Left ventricle myocardium inferior (tissue), 1 donor: ENCODE data around the gene ZNF646. TPM values are rescaled to one million over a fixed set of nuclear protein-coding genes. Genes with fewer than 3 reads are reported as not detected.
A peak's percentile ranks its signal among the peaks of the same experiment; 100 is the strongest.

Source experiments
- DNase-seq: peaks from one replicate; pipeline ENCODE4 v3.0.0-alpha.2; 2020
- H3K27ac ChIP-seq: fragments of 200-600 bp; replicated peaks from 2 replicates; pipeline ENCODE4 v1.8.0; 2021
- H3K27me3 ChIP-seq: fragments of 200-600 bp; 2 replicates; pipeline ENCODE4 v1.8.0; 2021; ENCODE audit warnings: low read depth
- H3K36me3 ChIP-seq: fragments of 200-600 bp; 2 replicates; pipeline ENCODE4 v1.8.0; 2021
- H3K4me1 ChIP-seq: fragments of 200-600 bp; 2 replicates; pipeline ENCODE4 v1.8.0; 2021
- H3K4me3 ChIP-seq: fragments of 200-600 bp; 2 replicates; pipeline ENCODE4 v1.8.0; 2021; ENCODE audit warnings: mild to moderate bottlenecking, moderate library complexity
- H3K9me3 ChIP-seq: fragments of 200-600 bp; replicated peaks from 2 replicates; pipeline ENCODE4 v1.8.0; 2021
- intact Hi-C: fragments of 100-400 bp; cut with micrococcal nuclease; formaldehyde crosslinking; loops from one replicate; pipeline ENCODE4 v1.11.0; 2022
- total RNA-seq: library from RNA; stranded (reverse); fragmentation: NEBNext Ultra II Directional; extraction: Animal tissue kit (Norgen Biotek cat#: 25700); gene quantifications from one replicate; pipeline ENCODE4 v1.2.1, GENCODE V29; 2021
- TF ChIP-seq, protein P1 (sequence below): fragments of 200-600 bp; IDR thresholded peaks from 2 replicates; pipeline ENCODE4 v1.8.0; 2021; ENCODE audit warnings: antibody characterized with exemption, mild to moderate bottlenecking, borderline replicate concordance
- donor health status: DM: no; HTN: yes; CAD: no; lungs with severe emphysema.

The ZNF646 gene
- total RNA-seq, 1 donor from 2014 or later, result 9.6 TPM

DNA sequence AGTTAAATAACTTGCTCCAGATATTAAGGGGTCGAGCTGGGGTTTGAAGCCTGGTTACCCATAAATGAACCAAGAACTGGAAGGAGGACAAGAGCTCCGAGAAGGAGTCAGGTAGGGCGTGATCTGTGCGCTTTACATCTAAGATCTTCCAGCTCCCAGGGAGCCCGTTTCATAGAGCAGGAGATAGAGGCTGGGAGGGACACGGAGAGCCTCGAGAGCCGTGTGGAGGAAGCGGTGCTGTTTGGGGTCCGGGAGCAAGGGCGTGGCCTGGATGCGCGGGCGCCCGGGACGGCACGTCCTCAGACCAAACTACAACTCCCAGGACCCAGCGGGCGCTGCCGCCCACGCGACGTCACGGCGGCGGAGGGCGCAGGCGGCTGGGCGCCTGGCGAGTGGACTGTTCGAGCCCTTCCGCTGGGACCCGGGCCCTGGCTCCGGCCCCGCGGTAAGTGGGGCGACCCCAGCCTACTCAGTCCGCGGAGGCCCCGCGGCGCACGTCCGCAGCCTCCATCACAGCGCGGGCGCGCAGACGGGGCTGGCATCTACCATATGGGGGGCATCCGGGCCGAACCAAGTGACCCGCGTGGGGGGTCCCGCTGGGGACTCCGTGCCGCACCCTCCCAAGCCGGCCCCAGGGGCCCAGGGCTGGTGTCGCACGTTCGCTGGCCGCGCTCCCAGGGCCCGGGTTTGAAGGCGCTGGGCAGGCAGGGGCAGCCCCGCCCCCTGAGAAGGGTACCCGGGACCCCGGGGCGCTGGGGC lies 34.0 kb downstream of the ZNF646 start, which contains the start of gene BCKDK:
TSS of gene BCKDK (plus strand) at position 352 of the 759 bp plus-strand sequence. CDS start 838 bp downstream, outside the sequence.
- peak; percentile 87 for DNase-seq
- Histone ChIP-seq H3K27ac (peak within 1 kb of the TSS; percentile 96), H3K4me1 (peaks cover 47% of the 10 kb centered on the region), H3K36me3 (peaks cover 34% of the 10 kb centered on the region), H3K4me3 (peak within 1 kb of the TSS; percentile 98), H3K9me3 (no peaks in the 10 kb centered on the region), H3K27me3 (no peaks in the 10 kb centered on the region)
- TF ChIP-seq, protein P1, sequence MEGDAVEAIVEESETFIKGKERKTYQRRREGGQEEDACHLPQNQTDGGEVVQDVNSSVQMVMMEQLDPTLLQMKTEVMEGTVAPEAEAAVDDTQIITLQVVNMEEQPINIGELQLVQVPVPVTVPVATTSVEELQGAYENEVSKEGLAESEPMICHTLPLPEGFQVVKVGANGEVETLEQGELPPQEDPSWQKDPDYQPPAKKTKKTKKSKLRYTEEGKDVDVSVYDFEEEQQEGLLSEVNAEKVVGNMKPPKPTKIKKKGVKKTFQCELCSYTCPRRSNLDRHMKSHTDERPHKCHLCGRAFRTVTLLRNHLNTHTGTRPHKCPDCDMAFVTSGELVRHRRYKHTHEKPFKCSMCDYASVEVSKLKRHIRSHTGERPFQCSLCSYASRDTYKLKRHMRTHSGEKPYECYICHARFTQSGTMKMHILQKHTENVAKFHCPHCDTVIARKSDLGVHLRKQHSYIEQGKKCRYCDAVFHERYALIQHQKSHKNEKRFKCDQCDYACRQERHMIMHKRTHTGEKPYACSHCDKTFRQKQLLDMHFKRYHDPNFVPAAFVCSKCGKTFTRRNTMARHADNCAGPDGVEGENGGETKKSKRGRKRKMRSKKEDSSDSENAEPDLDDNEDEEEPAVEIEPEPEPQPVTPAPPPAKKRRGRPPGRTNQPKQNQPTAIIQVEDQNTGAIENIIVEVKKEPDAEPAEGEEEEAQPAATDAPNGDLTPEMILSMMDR, result no peak
- intact Hi-C loops, result no loop called here

DNA sequence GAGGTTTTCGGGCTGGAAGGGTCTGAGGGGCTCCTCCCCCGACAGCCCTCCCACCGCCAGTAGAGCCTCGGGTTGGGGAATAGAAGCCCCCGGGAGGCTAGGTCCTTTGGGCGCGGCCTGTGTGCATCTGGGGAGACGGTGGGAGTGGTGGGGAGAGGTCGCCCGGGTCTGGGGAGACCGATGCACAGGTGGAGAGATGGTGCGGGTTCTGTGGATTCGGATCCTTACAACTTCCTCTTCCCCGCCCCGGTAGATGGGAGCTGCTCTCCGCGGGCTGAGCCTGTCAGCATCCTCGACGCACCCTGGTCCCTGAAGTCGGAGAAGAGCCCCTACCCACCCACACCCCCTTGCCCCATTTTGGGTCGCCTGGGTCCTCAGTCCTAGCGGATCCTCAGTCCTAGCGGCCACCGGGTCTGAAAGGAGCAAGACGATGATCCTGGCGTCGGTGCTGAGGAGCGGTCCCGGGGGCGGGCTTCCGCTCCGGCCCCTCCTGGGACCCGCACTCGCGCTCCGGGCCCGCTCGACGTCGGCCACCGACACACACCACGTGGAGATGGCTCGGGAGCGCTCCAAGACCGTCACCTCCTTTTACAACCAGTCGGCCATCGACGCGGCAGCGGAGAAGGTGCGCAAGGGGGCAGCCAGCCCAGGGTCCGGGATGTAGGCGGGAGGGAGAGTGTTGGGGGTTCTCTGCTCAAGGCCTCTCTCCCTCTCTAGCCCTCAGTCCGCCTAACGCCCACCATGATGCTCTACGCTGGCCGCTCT lies 34.8 kb downstream of the ZNF646 start:
- peaks cover 34% of the 10 kb centered on the region for H3K36me3 ChIP-seq
- peak overlapping the region; percentile 98 for H3K4me3 ChIP-seq
- H3K4me1 ChIP-seq, result peaks cover 54% of the 10 kb centered on the region
- intact Hi-C loops, result no loop called here
- DNase-seq, result no peak
- H3K27me3 ChIP-seq, result no peaks in the 10 kb centered on the region
- TF ChIP-seq, protein P1, result no peak
- peak overlapping the region; percentile 96 for H3K27ac ChIP-seq
- no peaks in the 10 kb centered on the region for H3K9me3 ChIP-seq

DNA sequence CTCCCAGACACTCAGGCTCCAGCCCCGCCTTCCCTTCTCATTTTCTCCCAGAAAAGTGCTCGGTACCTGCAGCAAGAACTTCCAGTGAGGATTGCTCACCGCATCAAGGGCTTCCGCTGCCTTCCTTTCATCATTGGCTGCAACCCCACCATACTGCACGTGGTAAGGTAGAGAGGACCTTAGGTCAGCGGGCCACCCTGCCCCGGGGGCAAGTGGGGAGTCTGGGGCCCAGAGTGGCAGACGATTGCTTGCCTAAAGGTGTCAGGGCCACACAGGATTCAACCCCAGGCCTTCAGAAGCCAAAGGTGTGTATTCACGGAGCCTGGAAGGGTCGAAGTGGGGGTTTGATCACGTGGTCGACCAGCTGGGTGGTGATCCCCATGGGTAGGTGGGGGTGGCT lies 35.4 kb downstream of the ZNF646 start:
- Histone ChIP-seq H3K36me3 (peaks cover 34% of the 10 kb centered on the region), H3K9me3 (no peaks in the 10 kb centered on the region), H3K4me3 (peak overlapping the region; percentile 98), H3K27ac (peak overlapping the region; percentile 96), H3K27me3 (no peaks in the 10 kb centered on the region), H3K4me1 (peaks cover 60% of the 10 kb centered on the region)
- intact Hi-C loops, result no loop called here
- TF ChIP-seq, protein P1, result no peak
- no peak for DNase-seq

DNA sequence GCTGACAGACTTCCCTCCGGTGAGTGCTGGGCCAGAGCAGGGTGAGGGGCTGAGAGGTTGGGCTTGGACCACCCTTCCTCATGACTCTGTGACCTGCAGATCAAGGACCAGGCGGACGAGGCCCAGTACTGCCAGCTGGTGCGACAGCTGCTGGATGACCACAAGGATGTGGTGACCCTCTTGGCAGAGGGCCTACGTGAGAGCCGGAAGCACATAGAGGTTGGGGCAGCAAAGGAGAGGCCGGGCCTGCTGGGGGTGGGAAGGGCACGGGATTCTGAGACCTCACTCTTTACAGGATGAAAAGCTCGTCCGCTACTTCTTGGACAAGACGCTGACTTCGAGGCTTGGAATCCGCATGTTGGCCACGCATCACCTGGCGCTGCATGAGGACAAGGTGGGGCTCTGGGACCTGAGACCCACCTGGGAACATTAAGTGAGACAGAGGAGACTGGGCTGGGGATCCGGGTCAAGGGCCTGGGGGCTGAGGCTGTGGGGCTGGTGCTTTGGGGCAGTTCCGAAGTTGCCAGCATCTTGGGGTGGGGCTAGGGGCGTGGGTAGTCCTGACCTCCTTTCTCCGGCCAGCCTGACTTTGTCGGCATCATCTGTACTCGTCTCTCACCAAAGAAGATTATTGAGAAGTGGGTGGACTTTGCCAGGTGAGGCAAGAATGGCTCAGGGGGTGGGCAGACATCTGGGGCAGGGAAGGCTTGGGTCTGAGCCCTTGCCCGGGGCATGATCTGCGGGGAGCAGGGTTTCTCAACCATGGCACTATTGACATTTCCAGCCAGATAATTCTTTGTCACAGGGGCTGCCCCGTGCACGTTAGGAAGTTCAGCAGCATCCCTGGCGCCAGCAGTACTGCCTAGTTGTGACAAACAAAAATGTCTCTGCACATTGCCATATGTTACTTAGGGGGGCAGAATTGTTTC lies 36.1 kb downstream of the ZNF646 start:
- no peaks in the 10 kb centered on the region for H3K27me3 ChIP-seq
- no peak overlapping the region for H3K4me3 ChIP-seq
- H3K36me3 ChIP-seq, result peaks cover 34% of the 10 kb centered on the region
- H3K9me3 ChIP-seq, result no peaks in the 10 kb centered on the region
- intact Hi-C loops, result no loop called here
- no peak overlapping the region for H3K27ac ChIP-seq
- peaks cover 62% of the 10 kb centered on the region for H3K4me1 ChIP-seq
- TF ChIP-seq, protein P1, result no peak
- DNase-seq, result no peak
